Neural cell (in vitro differentiated cells): Measurements from ENCODE around the gene MRPL47.

Experiments
- CTCF ChIP-seq: fragments of 450-650 bp; IDR thresholded peaks from 2 replicates; pipeline ENCODE4 v1.5.1; 2014; ENCODE audit warnings: antibody characterized with exemption, mild to moderate bottlenecking, moderate library complexity; ENCODE audit not compliant: poor library complexity, severe bottlenecking
- EP300 ChIP-seq: fragments of 450-650 bp; conservative IDR thresholded peaks from 2 replicates; pipeline ENCODE4 v1.6.1; 2014; ENCODE audit warnings: antibody characterized with exemption, mild to moderate bottlenecking, moderate library complexity; ENCODE audit not compliant: poor library complexity, severe bottlenecking
- EZH2 ChIP-seq: fragments of 200-600, 300-800 bp; shearing (Covaris generic), sonication (generic); IDR thresholded peaks from 2 replicates; pipeline ENCODE4 v1.6.1; 2014; ENCODE audit warnings: antibody characterized with exemption, low read length, borderline replicate concordance, mild to moderate bottlenecking; ENCODE audit not compliant: insufficient read depth, poor library complexity, severe bottlenecking
- MXI1 ChIP-seq: fragments of 450-650 bp; conservative IDR thresholded peaks from 2 replicates; pipeline ENCODE4 v1.6.1; 2014; ENCODE audit warnings: antibody characterized with exemption, mild to moderate bottlenecking; ENCODE audit not compliant: poor library complexity, severe bottlenecking
- POLR2AphosphoS5 ChIP-seq: IDR thresholded peaks from 2 replicates; pipeline ENCODE4 v1.6.1; 2012
- RAD21 ChIP-seq: fragments of 450-650 bp; conservative IDR thresholded peaks from 2 replicates; pipeline ENCODE4 v1.6.1; 2014; ENCODE audit warnings: antibody characterized with exemption, mild to moderate bottlenecking, moderate library complexity
- SMC3 ChIP-seq: fragments of 450-650 bp; conservative IDR thresholded peaks from 2 replicates; pipeline ENCODE4 v1.6.1; 2014; ENCODE audit warnings: antibody characterized with exemption, mild to moderate bottlenecking, moderate library complexity; ENCODE audit not compliant: poor library complexity

DNA sequence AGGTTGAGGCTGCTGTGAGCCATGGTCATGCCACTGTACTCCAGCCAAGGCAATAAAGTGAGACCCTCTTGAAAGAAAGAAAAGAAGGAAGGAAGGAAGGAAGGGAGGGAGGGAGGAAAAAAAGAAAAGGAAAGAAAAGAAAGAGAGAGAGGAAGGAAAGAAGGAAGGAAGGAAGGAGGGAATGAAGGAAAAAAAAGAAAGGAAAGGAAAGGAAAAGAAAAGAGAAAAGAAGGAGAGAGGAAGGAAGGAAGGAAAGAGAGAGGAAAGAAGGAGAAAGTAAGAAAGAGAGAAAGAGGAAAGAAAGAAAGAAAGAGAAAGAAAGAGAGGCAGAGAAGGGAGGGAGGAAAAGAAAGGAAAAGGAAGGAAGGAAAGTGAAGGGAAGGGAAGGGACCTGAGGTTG, 62.1 kb downstream of the MRPL47 start:
- TF ChIP-seq CTCF = no peak
- no peak for TF ChIP-seq MXI1
- no peak for TF ChIP-seq RAD21
- TF ChIP-seq POLR2AphosphoS5 = no peak
- no peak for TF ChIP-seq EZH2
- no peak for TF ChIP-seq SMC3
- no peak for TF ChIP-seq EP300
